ENCODE results near the gene SLC15A1. TPM values are rescaled to one million over a fixed set of nuclear protein-coding genes. Genes with fewer than 3 reads are reported as not detected.

SLC15A1 gene
- total and polyA plus RNA-seq, 5 experiments from 2014 or later: not detected

DNA sequence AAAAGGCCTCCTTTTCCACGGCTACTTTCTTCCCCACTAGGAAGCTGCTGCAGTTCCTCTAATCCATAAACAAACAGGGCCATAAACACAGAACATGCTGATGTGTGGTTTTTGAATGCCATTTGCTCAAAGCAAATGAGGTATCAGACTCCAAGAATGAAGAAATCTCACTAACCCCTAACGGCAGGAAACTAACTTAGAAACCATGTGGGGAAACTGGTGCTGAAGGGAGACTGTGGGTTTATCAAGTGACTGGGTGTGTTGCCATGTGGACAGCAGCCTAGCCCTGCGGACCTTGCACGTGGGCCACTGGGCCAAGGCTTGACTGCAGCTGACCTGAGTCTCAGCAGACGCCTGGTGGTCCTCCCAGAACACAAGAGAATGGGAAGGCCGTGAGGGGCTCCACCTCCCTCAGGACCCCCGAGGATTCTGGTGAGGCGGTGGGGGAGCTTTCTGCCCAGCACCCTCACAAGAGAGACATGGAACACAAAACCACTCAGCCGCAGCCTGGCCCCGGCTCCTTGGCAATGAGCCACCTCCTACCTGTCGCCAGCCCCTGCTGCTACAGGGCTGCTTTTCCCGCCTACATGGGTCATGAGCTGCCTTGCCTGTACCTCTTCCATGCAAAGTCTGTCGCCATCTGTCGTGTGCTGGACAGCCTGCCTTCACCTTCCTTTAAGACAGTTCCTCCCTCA, 10.6 kb downstream of the SLC15A1 start:
- Mint-ChIP-seq H3K4me3 (no peak overlapping the region), H3K36me3 (peaks cover 0 to 8% (median 3%) of the 10 kb centered on the region in 3 donors), H3K27ac (no peak overlapping the region), H3K4me1 (no peaks in the 10 kb centered on the region), H3K27me3 (peaks cover 0 to 3% (median 0%) of the 10 kb centered on the region in 5 donors), H3K9me3 (peaks cover 0 to 27% (median 17%) of the 10 kb centered on the region in 9 donors)
- POLR2A ChIA-PET: no interaction called here
- ATAC-seq: no peak
- no peak for DNase-seq

GRCh38 chr13:98740131-98740530, 12.3 kb downstream of the SLC15A1 start:
- Mint-ChIP-seq H3K9me3 (peaks cover 0 to 36% (median 22%) of the 10 kb centered on the region in 9 donors), H3K4me1 (no peaks in the 10 kb centered on the region), H3K27me3 (peaks cover 0 to 3% (median 0%) of the 10 kb centered on the region in 5 donors), H3K27ac (no peak overlapping the region), H3K36me3 (peaks cover 0 to 8% (median 3%) of the 10 kb centered on the region in 3 donors), H3K4me3 (no peak overlapping the region)
- POLR2A ChIA-PET: no interaction called here
- DNase-seq (no peak), ATAC-seq (no peak)

- peaks cover 0 to 8% (median 3%) of the 10 kb centered on the region in 3 donors for H3K36me3 Mint-ChIP-seq
- H3K4me1 Mint-ChIP-seq: no peaks in the 10 kb centered on the region
- H3K9me3 Mint-ChIP-seq: peaks cover 0 to 36% (median 24%) of the 10 kb centered on the region in 9 donors
- DNase-seq: no peak
- no peak overlapping the region for H3K4me3 Mint-ChIP-seq
- no peak for ATAC-seq
- peaks cover 0 to 3% (median 0%) of the 10 kb centered on the region in 5 donors for H3K27me3 Mint-ChIP-seq
- POLR2A ChIA-PET: no interaction called here
- no peak overlapping the region for H3K27ac Mint-ChIP-seq
These were observed 13.5 kb downstream of the SLC15A1 start for GRCh38 chr13:98738993-98739392.

GRCh38 chr13:98738213-98738612, 14.3 kb downstream of the SLC15A1 start:
- peaks cover 0 to 8% (median 3%) of the 10 kb centered on the region in 3 donors for H3K36me3 Mint-ChIP-seq
- no peak overlapping the region for H3K4me3 Mint-ChIP-seq
- no peaks in the 10 kb centered on the region for H3K4me1 Mint-ChIP-seq
- H3K9me3 Mint-ChIP-seq: peaks cover 0 to 41% (median 24%) of the 10 kb centered on the region in 9 donors
- ATAC-seq: no peak
- peaks cover 0 to 3% (median 0%) of the 10 kb centered on the region in 5 donors for H3K27me3 Mint-ChIP-seq
- DNase-seq: no peak
- H3K27ac Mint-ChIP-seq: no peak overlapping the region
- POLR2A ChIA-PET: no interaction called here

DNA sequence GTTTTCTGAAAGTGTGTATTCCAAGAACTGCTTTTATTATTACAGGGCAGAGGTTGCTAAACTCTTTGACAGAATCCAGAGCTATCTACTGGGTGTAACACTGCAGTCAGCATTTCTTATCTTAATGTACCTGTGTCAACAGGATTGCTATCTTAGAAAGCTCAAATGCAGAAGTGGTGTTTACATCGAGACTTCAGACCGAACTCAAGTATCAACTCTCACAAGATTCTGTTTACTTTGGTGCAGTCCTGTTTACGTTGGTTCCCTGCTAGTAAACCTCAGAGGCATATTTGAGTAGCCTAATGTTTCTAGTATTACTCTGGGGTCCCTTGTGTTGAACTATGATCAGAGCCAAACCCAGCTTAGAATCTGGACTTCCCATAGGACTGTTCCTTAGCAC, 20.5 kb downstream of the SLC15A1 start:
- POLR2A ChIA-PET: no interaction called here
- Mint-ChIP-seq H3K4me1 (peaks cover 0 to 6% (median 2%) of the 10 kb centered on the region in 4 donors), H3K9me3 (peaks cover 0 to 21% (median 5%) of the 10 kb centered on the region in 9 donors), H3K27ac (no peak overlapping the region), H3K27me3 (peaks cover 4 to 17% (median 6%) of the 10 kb centered on the region in 5 donors), H3K36me3 (no peaks in the 10 kb centered on the region), H3K4me3 (no peak overlapping the region)
- no peak for DNase-seq
- ATAC-seq: no peak

DNA sequence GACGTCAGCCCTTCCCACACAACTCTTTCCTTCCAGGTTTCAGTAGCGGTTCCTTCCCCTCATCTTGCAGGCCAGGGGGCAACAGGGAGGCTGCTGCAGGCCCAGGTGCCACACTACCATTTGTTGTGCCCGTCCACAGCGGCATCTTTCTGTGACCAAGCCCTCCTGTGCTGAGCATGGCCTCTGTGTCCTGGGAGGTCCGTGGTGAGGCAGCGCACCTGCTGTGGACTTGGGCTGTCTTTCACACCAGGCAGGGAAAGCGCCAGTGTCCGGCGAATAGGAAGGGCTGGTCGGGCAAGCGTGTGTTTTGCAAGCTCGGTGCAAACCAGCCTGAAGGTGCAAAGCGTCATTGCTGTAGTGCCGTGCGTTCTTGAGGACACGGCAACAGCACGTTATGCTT, 21.4 kb downstream of the SLC15A1 start:
- POLR2A ChIA-PET: no interaction called here
- H3K27ac Mint-ChIP-seq: peak overlapping the region in 1 of 10 donors; percentile 63
- H3K9me3 Mint-ChIP-seq: peaks cover 0 to 18% (median 5%) of the 10 kb centered on the region in 9 donors
- ATAC-seq (no peak), DNase-seq (no peak)
- H3K4me1 Mint-ChIP-seq: peaks cover 0 to 6% (median 2%) of the 10 kb centered on the region in 4 donors
- H3K27me3 Mint-ChIP-seq: peaks cover 4 to 17% (median 6%) of the 10 kb centered on the region in 5 donors
- H3K4me3 Mint-ChIP-seq: no peak overlapping the region
- H3K36me3 Mint-ChIP-seq: no peaks in the 10 kb centered on the region

DNA sequence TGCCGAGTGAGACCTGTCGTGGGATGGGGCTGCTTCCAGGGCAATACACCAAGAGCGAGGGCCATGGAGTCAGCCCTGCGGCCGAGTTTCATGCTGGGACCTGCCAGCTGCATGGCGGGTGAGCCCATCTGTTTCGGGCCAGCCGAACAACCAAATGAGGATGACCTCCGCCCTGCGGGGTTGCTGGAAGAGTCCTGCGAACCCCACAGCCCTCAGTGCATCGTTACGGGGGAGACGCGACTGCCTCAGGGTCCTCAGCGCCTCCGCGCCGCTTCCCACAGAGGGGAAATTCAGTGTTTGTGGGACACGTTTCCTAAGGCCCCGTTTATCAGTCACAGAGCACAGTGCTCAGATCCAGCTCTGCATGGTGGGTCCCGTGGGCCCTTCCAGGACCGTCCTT, 22.0 kb downstream of the SLC15A1 start:
- H3K27me3 Mint-ChIP-seq: peaks cover 4 to 17% (median 6%) of the 10 kb centered on the region in 5 donors
- H3K27ac Mint-ChIP-seq: no peak overlapping the region
- no peak overlapping the region for H3K4me3 Mint-ChIP-seq
- POLR2A ChIA-PET: no interaction called here
- peaks cover 0 to 6% (median 2%) of the 10 kb centered on the region in 4 donors for H3K4me1 Mint-ChIP-seq
- peaks cover 0 to 18% (median 0%) of the 10 kb centered on the region in 9 donors for H3K9me3 Mint-ChIP-seq
- no peak for ATAC-seq
- no peaks in the 10 kb centered on the region for H3K36me3 Mint-ChIP-seq
- no peak for DNase-seq

DNA sequence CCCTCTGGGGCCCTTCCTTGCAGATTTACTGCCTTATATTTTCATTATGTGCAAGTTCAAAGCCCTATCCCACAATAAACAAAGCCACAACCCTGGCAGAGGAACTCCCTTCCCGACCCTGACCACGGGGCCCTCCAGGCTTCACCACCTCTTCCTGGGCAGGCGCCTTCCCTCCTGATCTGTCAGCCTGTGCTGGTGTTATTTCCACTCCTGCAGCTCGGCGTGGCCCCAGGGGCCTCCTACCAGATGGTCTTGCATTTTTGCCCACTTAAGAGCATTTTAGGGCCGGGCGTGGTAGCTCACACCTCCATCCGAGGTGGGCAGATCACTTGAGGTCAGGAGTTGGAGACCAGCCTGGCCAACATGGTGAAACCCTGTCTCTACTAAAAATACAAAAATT, 22.8 kb downstream of the SLC15A1 start:
- no peaks in the 10 kb centered on the region for H3K36me3 Mint-ChIP-seq
- POLR2A ChIA-PET: no interaction called here
- ATAC-seq: no peak
- peaks cover 0 to 6% (median 2%) of the 10 kb centered on the region in 4 donors for H3K4me1 Mint-ChIP-seq
- no peak for DNase-seq
- peaks cover 4 to 17% (median 9%) of the 10 kb centered on the region in 5 donors for H3K27me3 Mint-ChIP-seq
- H3K4me3 Mint-ChIP-seq: no peak overlapping the region
- no peak overlapping the region for H3K27ac Mint-ChIP-seq
- H3K9me3 Mint-ChIP-seq: peaks cover 0 to 14% (median 0%) of the 10 kb centered on the region in 9 donors

DNA sequence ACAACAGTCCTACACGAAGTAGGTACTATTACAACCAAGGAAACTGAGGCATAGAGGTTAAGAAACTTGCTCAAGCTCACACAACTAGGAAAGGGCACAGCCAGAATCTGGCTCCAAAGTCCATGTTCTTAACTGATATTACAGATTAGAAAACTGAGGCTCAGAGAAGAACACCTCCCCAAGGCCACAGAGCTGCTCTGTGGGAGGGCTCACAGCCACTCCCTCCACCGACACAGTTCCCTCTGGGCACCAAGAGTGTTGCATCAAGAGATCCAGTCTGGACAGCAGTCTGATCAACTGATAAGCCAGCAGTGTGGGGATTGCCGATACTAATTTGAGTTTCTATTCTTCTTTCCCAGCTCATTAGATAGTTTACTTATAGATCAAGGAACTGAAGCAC, 29.5 kb downstream of the SLC15A1 start:
- Mint-ChIP-seq H3K9me3 (no peaks in the 10 kb centered on the region), H3K36me3 (no peaks in the 10 kb centered on the region), H3K4me3 (no peak overlapping the region), H3K4me1 (no peaks in the 10 kb centered on the region), H3K27ac (no peak overlapping the region), H3K27me3 (peaks cover 0 to 7% (median 4%) of the 10 kb centered on the region in 5 donors)
- POLR2A ChIA-PET: no interaction called here
- ATAC-seq (no peak), DNase-seq (no peak)

DNA sequence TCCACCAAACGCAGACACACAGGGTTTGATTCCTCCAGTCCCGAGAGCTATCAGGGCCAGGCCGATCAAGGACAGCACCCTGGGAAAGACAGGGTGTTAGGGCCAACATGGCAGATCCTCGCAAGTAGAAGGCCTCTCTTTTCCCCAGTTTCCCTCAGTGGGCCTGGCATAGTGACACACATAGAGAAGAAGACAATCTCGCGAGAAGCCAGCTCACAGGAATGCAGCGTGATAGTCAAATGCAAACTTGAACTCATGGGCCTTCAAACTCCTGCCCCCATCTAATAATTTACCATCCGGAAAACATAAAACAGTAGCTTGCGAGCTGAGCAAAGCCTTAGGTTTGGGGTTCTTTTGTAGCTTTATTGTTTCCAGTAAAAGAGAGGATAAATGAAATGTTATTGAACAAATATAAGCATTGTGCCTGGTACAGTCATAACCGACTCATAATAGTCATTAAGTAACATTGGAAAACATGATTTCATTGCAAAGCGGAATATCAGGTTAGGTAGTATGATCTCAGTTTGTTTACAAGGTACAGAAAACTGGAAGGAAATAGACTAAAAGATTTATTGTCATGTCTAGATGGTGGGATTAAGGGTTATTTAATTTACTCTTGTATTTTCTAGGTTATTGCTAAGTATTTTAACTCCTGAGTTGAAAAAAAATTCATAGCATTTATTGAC, 30.5 kb downstream of the SLC15A1 start:
- H3K27ac Mint-ChIP-seq: no peak overlapping the region
- no peaks in the 10 kb centered on the region for H3K36me3 Mint-ChIP-seq
- POLR2A ChIA-PET: no interaction called here
- no peaks in the 10 kb centered on the region for H3K4me1 Mint-ChIP-seq
- ATAC-seq: no peak
- H3K4me3 Mint-ChIP-seq: no peak overlapping the region
- DNase-seq: no peak
- H3K27me3 Mint-ChIP-seq: peaks cover 0 to 7% (median 4%) of the 10 kb centered on the region in 5 donors
- H3K9me3 Mint-ChIP-seq: no peaks in the 10 kb centered on the region

DNA sequence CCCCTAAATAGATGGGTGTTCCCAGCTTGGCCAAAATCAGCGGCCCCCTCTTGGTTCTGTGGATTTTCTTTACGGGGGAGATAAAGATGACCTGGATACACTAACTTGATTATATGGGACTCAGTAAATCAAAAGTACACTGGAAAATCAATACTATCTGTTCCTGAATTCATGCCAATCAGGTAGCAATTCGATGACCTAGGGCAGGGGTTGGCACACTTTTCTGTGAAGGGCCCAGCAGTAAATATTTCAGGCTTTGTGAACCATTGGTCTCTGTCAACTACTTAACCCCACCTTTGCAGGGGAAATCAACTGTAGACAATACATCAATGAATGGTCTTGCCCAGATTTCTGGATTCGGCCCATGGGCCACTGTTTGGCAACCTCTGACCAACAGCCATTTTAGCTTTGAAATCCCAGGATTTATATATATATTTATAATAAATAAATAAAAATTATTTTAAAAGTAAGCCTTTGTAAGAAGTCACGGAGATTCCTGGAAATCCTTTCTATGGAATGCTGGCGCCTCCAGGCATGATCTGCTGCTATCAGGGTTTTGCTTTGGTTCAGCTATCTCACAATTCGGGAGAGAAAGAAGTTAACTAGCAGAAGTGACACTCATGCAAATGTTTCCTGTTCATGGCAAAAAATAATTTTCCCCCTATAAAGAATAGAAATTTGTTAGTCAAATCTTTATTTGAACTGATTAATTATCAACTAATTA, 32.8 kb downstream of the SLC15A1 start:
- peaks cover 0 to 5% (median 3%) of the 10 kb centered on the region in 5 donors for H3K27me3 Mint-ChIP-seq
- no peak overlapping the region for H3K27ac Mint-ChIP-seq
- no peaks in the 10 kb centered on the region for H3K36me3 Mint-ChIP-seq
- DNase-seq (no peak), ATAC-seq (no peak)
- no peaks in the 10 kb centered on the region for H3K9me3 Mint-ChIP-seq
- H3K4me3 Mint-ChIP-seq: no peak overlapping the region
- no peaks in the 10 kb centered on the region for H3K4me1 Mint-ChIP-seq
- POLR2A ChIA-PET: no interaction called here

- H3K36me3 Mint-ChIP-seq: no peaks in the 10 kb centered on the region
- POLR2A ChIA-PET: no interaction called here
- DNase-seq: no peak
- ATAC-seq: no peak
- H3K27me3 Mint-ChIP-seq: peaks cover 0 to 5% (median 3%) of the 10 kb centered on the region in 5 donors
- H3K9me3 Mint-ChIP-seq: no peaks in the 10 kb centered on the region
- no peaks in the 10 kb centered on the region for H3K4me1 Mint-ChIP-seq
- no peak overlapping the region for H3K4me3 Mint-ChIP-seq
- H3K27ac Mint-ChIP-seq: no peak overlapping the region
These were observed 34.6 kb downstream of the SLC15A1 start for GRCh38 chr13:98717891-98718290.

DNA sequence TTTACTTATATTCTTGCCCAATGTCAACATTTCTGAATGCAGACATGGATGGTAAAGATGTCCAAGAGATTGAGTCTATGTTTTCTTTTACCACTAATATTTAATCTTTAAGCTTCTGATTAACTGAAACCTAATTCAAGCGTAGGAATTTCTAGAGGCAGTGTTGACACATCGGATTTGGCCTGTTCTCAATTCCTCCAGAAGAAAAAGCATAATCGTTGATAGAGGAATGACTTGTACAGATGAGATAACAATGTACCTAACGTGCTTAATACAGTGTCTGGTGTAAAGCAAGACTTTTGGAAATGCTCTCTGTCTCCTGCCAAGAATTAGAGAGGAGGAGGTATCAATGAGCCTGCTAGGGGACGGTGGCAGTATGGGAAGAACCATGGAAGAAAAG, 35.2 kb downstream of the SLC15A1 start:
- ATAC-seq (no peak), DNase-seq (no peak)
- POLR2A ChIA-PET: no interaction called here
- no peaks in the 10 kb centered on the region for H3K9me3 Mint-ChIP-seq
- H3K4me1 Mint-ChIP-seq: no peaks in the 10 kb centered on the region
- no peaks in the 10 kb centered on the region for H3K36me3 Mint-ChIP-seq
- H3K27me3 Mint-ChIP-seq: peaks cover 0 to 5% (median 3%) of the 10 kb centered on the region in 5 donors
- H3K27ac Mint-ChIP-seq: no peak overlapping the region
- no peak overlapping the region for H3K4me3 Mint-ChIP-seq

All from naive thymus-derived CD8-positive, alpha-beta T cell (primary cell).